ENCODE measurements around the gene SLC35F3. TPM values are rescaled to one million over a fixed set of nuclear protein-coding genes. Genes with fewer than 3 reads are reported as not detected.
A peak's percentile ranks its signal among the peaks of the same experiment; 100 is the strongest.

Gene SLC35F3
- total RNA-seq, 5 donors from 2014 or later (not counting 1 experiment from before 2014, with no cell fraction given): 0.19 to 4.6 (median 1.3) TPM; not detected in 1

DNA sequence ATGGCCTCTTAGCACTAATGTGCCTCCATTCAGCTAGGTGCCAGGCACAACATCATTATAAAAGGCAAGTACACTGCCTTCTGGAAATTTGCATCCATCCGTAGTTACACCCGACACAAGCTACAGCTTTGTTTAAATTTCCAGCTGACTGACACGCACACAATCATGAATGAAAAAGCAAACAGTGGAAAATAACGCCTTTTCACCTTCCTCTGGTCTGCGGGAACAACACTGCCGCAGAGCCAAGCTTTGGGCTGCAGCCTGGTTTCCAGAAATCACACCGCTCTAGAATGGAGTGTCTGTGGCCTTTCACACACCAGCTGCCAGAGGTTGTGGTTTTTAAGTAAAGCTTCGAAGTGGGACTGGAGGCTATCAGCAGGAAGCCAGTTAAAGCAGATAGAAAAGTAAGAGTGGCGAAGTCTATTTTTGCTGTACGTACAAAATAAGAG, 326.0 kb downstream of the SLC35F3 start:
- Histone ChIP-seq H3K4me3 (ENCODE audit: control insufficient read depth in 1 of 2, extremely low read depth in 1 of 2, low read length in 1 of 2) (no peak overlapping the region), H3K36me3 (ENCODE audit: control insufficient read depth in 2 of 2, extremely low read depth in 1 of 2, insufficient read depth in 1 of 2, low read length in 1 of 2) (no peaks in the 10 kb centered on the region), H3K27ac (ENCODE audit: low read length) (no peak overlapping the region), H3K27me3 (replicated peaks in 1 of 2; ENCODE audit: control insufficient read depth in 2 of 2, extremely low read depth in 1 of 2, insufficient read depth in 2 of 2, low read length in 1 of 2) (peaks cover 0 to 21% of the 10 kb centered on the region in 2 experiments), H3K9me3 (no peaks in the 10 kb centered on the region), H3K4me1 (ENCODE audit: control insufficient read depth in 1 of 2, extremely low read depth in 1 of 2, insufficient read depth in 2 of 2, low read length in 2 of 2) (peaks cover 0 to 18% of the 10 kb centered on the region in 2 experiments)
- peaks cover 13% of the 10 kb centered on the region for H3K36me3 Mint-ChIP-seq
- POLR2A ChIA-PET: no interaction called here
- WGBS (ENCODE audit: insufficient coverage): 8% methylated on average over 10 of the region's 10 CpGs
- peaks cover 3 to 23% of the 10 kb centered on the region in 2 donors for H3K27me3 Mint-ChIP-seq
- peak in 4 of 35 experiments; percentile 13 to 46 (median 23) for DNase-seq
- H3K27ac Mint-ChIP-seq: peak overlapping the region in 1 of 2 donors; percentile 45
- peaks cover 7 to 20% (median 12%) of the 10 kb centered on the region in 3 donors for H3K4me1 Mint-ChIP-seq
- H3K4me3 Mint-ChIP-seq: peak overlapping the region in 2 of 3 donors; percentile 37 to 65
- H3K9me3 Mint-ChIP-seq: no peaks in the 10 kb centered on the region
- ATAC-seq (replicated peaks in 1 of 4): peak in 3 of 4 experiments; percentile 23 to 58 (median 35)
- CTCF ChIA-PET: no interaction called here

DNA sequence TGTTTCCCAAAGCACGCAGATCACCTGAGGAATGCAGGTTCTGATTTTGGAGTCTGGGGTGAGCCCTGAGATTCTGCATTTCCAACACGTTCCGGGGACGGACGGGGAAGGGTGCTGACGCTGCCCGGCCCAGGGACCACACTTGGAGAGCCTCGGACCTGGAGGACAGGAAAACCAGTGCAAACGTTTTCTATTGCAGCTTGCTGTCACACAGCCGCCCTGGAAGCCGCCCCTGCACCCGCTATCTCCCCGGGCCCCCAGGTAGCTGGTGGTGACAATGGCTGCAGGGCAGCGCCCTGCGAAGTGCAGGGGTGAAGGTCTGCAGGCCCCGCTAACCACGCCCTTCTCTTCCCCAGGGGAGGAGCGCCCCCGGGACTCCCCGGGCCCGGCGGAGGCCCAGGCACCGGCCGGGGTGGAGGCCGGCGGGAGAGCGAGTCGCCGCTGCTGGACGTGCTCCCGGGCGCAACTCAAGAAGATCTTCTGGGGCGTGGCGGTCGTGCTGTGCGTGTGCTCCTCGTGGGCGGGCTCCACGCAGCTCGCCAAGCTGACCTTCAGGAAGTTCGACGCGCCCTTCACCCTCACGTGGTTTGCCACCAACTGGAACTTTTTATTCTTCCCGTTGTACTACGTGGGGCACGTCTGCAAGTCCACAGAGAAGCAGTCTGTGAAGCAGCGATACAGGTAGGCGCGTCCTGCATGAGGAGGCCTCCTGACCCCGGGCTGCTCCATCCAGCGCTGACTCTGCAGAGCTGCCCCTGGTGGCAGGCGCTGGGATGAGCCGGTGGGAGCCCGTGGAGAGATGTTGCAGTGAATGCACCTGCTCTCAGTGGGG, 326.8 kb downstream of the SLC35F3 start:
- CTCF ChIA-PET: no interaction called here
- ATAC-seq (replicated peaks in 1 of 4): peak in 2 of 4 experiments; percentile 38 to 42

GRCh38 chr1:234231893-234232276, 327.4 kb downstream of the SLC35F3 start:
- no peaks in the 10 kb centered on the region for H3K36me3 ChIP-seq (ENCODE audit: control insufficient read depth in 2 of 2, extremely low read depth in 1 of 2, insufficient read depth in 1 of 2, low read length in 1 of 2)
- Mint-ChIP-seq H3K4me1 (peaks cover 7 to 20% (median 12%) of the 10 kb centered on the region in 3 donors), H3K9me3 (no peaks in the 10 kb centered on the region), H3K27ac (no peak overlapping the region), H3K36me3 (peaks cover 13% of the 10 kb centered on the region), H3K27me3 (peaks cover 3 to 21% of the 10 kb centered on the region in 2 donors), H3K4me3 (peak overlapping the region in 1 of 3 donors; percentile 65)
- no peak overlapping the region for H3K27ac ChIP-seq (ENCODE audit: low read length)
- peaks cover 0 to 18% of the 10 kb centered on the region in 2 experiments for H3K4me1 ChIP-seq (ENCODE audit: control insufficient read depth in 1 of 2, extremely low read depth in 1 of 2, insufficient read depth in 2 of 2, low read length in 2 of 2)
- H3K9me3 ChIP-seq: no peaks in the 10 kb centered on the region
- ATAC-seq (replicated peaks in 1 of 4) (no peak), DNase-seq (no peak)
- H3K27me3 ChIP-seq (replicated peaks in 1 of 2; ENCODE audit: control insufficient read depth in 2 of 2, extremely low read depth in 1 of 2, insufficient read depth in 2 of 2, low read length in 1 of 2): peaks cover 0 to 21% of the 10 kb centered on the region in 2 experiments
- POLR2A ChIA-PET: no interaction called here
- CTCF ChIA-PET: no interaction called here
- WGBS (ENCODE audit: insufficient coverage): 95% methylated on average over 4 of the region's 13 CpGs
- no peak overlapping the region for H3K4me3 ChIP-seq (ENCODE audit: control insufficient read depth in 1 of 2, extremely low read depth in 1 of 2, low read length in 1 of 2)

More for the DNA sequence above, 326.8 kb downstream of the SLC35F3 start:
- H3K36me3 ChIP-seq (ENCODE audit: control insufficient read depth in 2 of 2, extremely low read depth in 1 of 2, insufficient read depth in 1 of 2, low read length in 1 of 2): no peaks in the 10 kb centered on the region
- H3K27me3 ChIP-seq (replicated peaks in 1 of 2; ENCODE audit: control insufficient read depth in 2 of 2, extremely low read depth in 1 of 2, insufficient read depth in 2 of 2, low read length in 1 of 2): peaks cover 0 to 21% of the 10 kb centered on the region in 2 experiments
- POLR2A ChIA-PET: no interaction called here
- no peak overlapping the region for H3K27ac ChIP-seq (ENCODE audit: low read length)
- peaks cover 3 to 23% of the 10 kb centered on the region in 2 donors for H3K27me3 Mint-ChIP-seq
- peaks cover 13% of the 10 kb centered on the region for H3K36me3 Mint-ChIP-seq
- no peak overlapping the region for H3K4me3 ChIP-seq (ENCODE audit: control insufficient read depth in 1 of 2, extremely low read depth in 1 of 2, low read length in 1 of 2)
- peaks cover 7 to 20% (median 12%) of the 10 kb centered on the region in 3 donors for H3K4me1 Mint-ChIP-seq
- H3K4me1 ChIP-seq (ENCODE audit: control insufficient read depth in 1 of 2, extremely low read depth in 1 of 2, insufficient read depth in 2 of 2, low read length in 2 of 2): peaks cover 0 to 18% of the 10 kb centered on the region in 2 experiments
- peak in 3 of 35 experiments; percentile 9 to 19 (median 11) for DNase-seq
- peak overlapping the region; percentile 8 to 65 (median 54) for H3K4me3 Mint-ChIP-seq
- 82% methylated on average over 47 of the region's 55 CpGs for WGBS (ENCODE audit: insufficient coverage)
- H3K9me3 ChIP-seq: no peaks in the 10 kb centered on the region
- no peak overlapping the region for H3K27ac Mint-ChIP-seq
- H3K9me3 Mint-ChIP-seq: no peaks in the 10 kb centered on the region

DNA sequence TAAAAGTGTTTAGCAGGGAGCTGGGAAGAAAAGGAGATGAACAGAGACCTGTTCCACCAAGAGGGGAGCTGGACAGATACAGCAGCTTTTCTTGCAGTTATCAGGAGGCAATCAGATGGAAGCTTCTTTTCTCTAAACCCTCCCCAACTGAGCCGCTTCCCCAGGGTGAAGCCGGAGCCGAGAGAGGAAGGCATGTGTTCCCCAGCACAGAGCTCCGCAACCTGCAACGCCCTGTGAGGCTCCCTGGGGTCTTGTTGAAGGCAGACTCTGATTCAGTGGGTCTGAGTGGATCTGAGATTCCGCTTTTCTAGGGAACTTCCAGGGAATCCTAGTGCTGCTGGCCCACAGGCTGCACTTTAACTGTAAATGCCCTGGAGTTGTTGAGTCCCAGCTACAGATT, 329.7 kb downstream of the SLC35F3 start:
- DNase-seq: no peak
- WGBS (ENCODE audit: insufficient coverage): 96% methylated on average over 3 of the region's 6 CpGs
- Histone ChIP-seq H3K9me3 (no peaks in the 10 kb centered on the region), H3K36me3 (ENCODE audit: control insufficient read depth in 2 of 2, extremely low read depth in 1 of 2, insufficient read depth in 1 of 2, low read length in 1 of 2) (no peaks in the 10 kb centered on the region), H3K4me3 (ENCODE audit: control insufficient read depth in 1 of 2, extremely low read depth in 1 of 2, low read length in 1 of 2) (no peak overlapping the region), H3K4me1 (ENCODE audit: control insufficient read depth in 1 of 2, extremely low read depth in 1 of 2, insufficient read depth in 2 of 2, low read length in 2 of 2) (peaks cover 0 to 18% of the 10 kb centered on the region in 2 experiments), H3K27me3 (replicated peaks in 1 of 2; ENCODE audit: control insufficient read depth in 2 of 2, extremely low read depth in 1 of 2, insufficient read depth in 2 of 2, low read length in 1 of 2) (peaks cover 0 to 21% of the 10 kb centered on the region in 2 experiments), H3K27ac (ENCODE audit: low read length) (no peak overlapping the region)
- H3K27ac Mint-ChIP-seq: no peak overlapping the region
- ChIA-PET POLR2A (no interaction called here), CTCF (no interaction called here)
- no peak overlapping the region for H3K4me3 Mint-ChIP-seq
- H3K4me1 Mint-ChIP-seq: peaks cover 7 to 22% (median 12%) of the 10 kb centered on the region in 3 donors
- peaks cover 3 to 19% of the 10 kb centered on the region in 2 donors for H3K27me3 Mint-ChIP-seq
- no peak for ATAC-seq (replicated peaks in 1 of 4)
- peaks cover 13% of the 10 kb centered on the region for H3K36me3 Mint-ChIP-seq
- no peaks in the 10 kb centered on the region for H3K9me3 Mint-ChIP-seq

- Histone ChIP-seq H3K36me3 (ENCODE audit: control insufficient read depth in 2 of 2, extremely low read depth in 1 of 2, insufficient read depth in 1 of 2, low read length in 1 of 2) (no peaks in the 10 kb centered on the region), H3K27ac (ENCODE audit: low read length) (no peak overlapping the region), H3K27me3 (replicated peaks in 1 of 2; ENCODE audit: control insufficient read depth in 2 of 2, extremely low read depth in 1 of 2, insufficient read depth in 2 of 2, low read length in 1 of 2) (peaks cover 0 to 22% of the 10 kb centered on the region in 2 experiments), H3K4me1 (ENCODE audit: control insufficient read depth in 1 of 2, extremely low read depth in 1 of 2, insufficient read depth in 2 of 2, low read length in 2 of 2) (peaks cover 0 to 14% of the 10 kb centered on the region in 2 experiments), H3K4me3 (ENCODE audit: control insufficient read depth in 1 of 2, extremely low read depth in 1 of 2, low read length in 1 of 2) (no peak overlapping the region), H3K9me3 (no peaks in the 10 kb centered on the region)
- ChIA-PET CTCF (no interaction called here), POLR2A (no interaction called here)
- no peak overlapping the region for H3K27ac Mint-ChIP-seq
- no peaks in the 10 kb centered on the region for H3K9me3 Mint-ChIP-seq
- ATAC-seq (replicated peaks in 1 of 4) (no peak), DNase-seq (no peak)
- H3K36me3 Mint-ChIP-seq: peaks cover 15% of the 10 kb centered on the region
- peaks cover 4 to 12% (median 5%) of the 10 kb centered on the region in 3 donors for H3K4me1 Mint-ChIP-seq
- WGBS (ENCODE audit: insufficient coverage): 97% methylated on average over 4 of the region's 4 CpGs
- peaks cover 3 to 14% of the 10 kb centered on the region in 2 donors for H3K27me3 Mint-ChIP-seq
- H3K4me3 Mint-ChIP-seq: no peak overlapping the region
Observed at GRCh38 chr1:234235434-234235881, 331.0 kb downstream of the SLC35F3 start.

- DNase-seq (no peak), ATAC-seq (replicated peaks in 1 of 4) (no peak)
- Mint-ChIP-seq H3K27ac (no peak overlapping the region), H3K36me3 (peaks cover 6% of the 10 kb centered on the region), H3K4me3 (no peak overlapping the region), H3K4me1 (peaks cover 0 to 2% (median 0%) of the 10 kb centered on the region in 3 donors), H3K9me3 (no peaks in the 10 kb centered on the region), H3K27me3 (peaks cover 1 to 12% of the 10 kb centered on the region in 2 donors)
- H3K4me3 ChIP-seq (ENCODE audit: control insufficient read depth in 1 of 2, extremely low read depth in 1 of 2, low read length in 1 of 2): no peak overlapping the region
- peaks cover 0 to 12% of the 10 kb centered on the region in 2 experiments for H3K27me3 ChIP-seq (replicated peaks in 1 of 2; ENCODE audit: control insufficient read depth in 2 of 2, extremely low read depth in 1 of 2, insufficient read depth in 2 of 2, low read length in 1 of 2)
- no peak overlapping the region for H3K27ac ChIP-seq (ENCODE audit: low read length)
- no peaks in the 10 kb centered on the region for H3K4me1 ChIP-seq (ENCODE audit: control insufficient read depth in 1 of 2, extremely low read depth in 1 of 2, insufficient read depth in 2 of 2, low read length in 2 of 2)
- WGBS (ENCODE audit: insufficient coverage): no CpG with 5 or more reads among the region's 2 CpGs
- ChIA-PET CTCF (no interaction called here), POLR2A (no interaction called here)
- no peaks in the 10 kb centered on the region for H3K9me3 ChIP-seq
- no peaks in the 10 kb centered on the region for H3K36me3 ChIP-seq (ENCODE audit: control insufficient read depth in 2 of 2, extremely low read depth in 1 of 2, insufficient read depth in 1 of 2, low read length in 1 of 2)
Observed at GRCh38 chr1:234237393-234237792, 332.9 kb downstream of the SLC35F3 start.
